Lower leg skin (tissue), 3 donors: Measurements from ENCODE around the gene ARSB.

Experiments used
- CTCF ChIP-seq, 3 donors: fragments of 450-650 bp; IDR thresholded peaks; one replicate each; pipeline ENCODE4 v1.5.1; 2016; ENCODE audit warnings: antibody characterized with exemption in 3 of 3, mild to moderate bottlenecking in 3 of 3, moderate library complexity in 2 of 3
- POLR2A ChIP-seq, 2 donors: fragments of 450-650 bp; IDR thresholded peaks; one replicate each; pipeline ENCODE4 v1.6.1; 2016 to 2017; ENCODE audit warnings: antibody characterized with exemption in 2 of 2, mild to moderate bottlenecking in 1 of 2, moderate library complexity in 1 of 2

GRCh38 chr5:78805474-78806124 is 179.5 kb downstream of the ARSB start:
- no peak for TF ChIP-seq CTCF (IDR thresholded peaks at IDR 0.05)
- no peak for TF ChIP-seq POLR2A (IDR thresholded peaks at IDR 0.05)
